HG03565 (cell line): ENCODE results near the gene ACSS3.
"Not testable (repeated sequence)": the region's sequence is repeated elsewhere in the genome, so short reads cannot be mapped to it uniquely, and the experiment has no call there.

Experiments
- ATAC-seq: cut with Tn5 transposase; IDR thresholded peaks from one replicate; pipeline ENCODE4 v1.9.1; 2021; ENCODE audit warnings: mild to moderate bottlenecking, moderate library complexity; ENCODE audit not compliant: unreplicated experiment

The ACSS3 gene, protein sequence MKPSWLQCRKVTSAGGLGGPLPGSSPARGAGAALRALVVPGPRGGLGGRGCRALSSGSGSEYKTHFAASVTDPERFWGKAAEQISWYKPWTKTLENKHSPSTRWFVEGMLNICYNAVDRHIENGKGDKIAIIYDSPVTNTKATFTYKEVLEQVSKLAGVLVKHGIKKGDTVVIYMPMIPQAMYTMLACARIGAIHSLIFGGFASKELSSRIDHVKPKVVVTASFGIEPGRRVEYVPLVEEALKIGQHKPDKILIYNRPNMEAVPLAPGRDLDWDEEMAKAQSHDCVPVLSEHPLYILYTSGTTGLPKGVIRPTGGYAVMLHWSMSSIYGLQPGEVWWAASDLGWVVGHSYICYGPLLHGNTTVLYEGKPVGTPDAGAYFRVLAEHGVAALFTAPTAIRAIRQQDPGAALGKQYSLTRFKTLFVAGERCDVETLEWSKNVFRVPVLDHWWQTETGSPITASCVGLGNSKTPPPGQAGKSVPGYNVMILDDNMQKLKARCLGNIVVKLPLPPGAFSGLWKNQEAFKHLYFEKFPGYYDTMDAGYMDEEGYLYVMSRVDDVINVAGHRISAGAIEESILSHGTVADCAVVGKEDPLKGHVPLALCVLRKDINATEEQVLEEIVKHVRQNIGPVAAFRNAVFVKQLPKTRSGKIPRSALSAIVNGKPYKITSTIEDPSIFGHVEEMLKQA

DNA sequence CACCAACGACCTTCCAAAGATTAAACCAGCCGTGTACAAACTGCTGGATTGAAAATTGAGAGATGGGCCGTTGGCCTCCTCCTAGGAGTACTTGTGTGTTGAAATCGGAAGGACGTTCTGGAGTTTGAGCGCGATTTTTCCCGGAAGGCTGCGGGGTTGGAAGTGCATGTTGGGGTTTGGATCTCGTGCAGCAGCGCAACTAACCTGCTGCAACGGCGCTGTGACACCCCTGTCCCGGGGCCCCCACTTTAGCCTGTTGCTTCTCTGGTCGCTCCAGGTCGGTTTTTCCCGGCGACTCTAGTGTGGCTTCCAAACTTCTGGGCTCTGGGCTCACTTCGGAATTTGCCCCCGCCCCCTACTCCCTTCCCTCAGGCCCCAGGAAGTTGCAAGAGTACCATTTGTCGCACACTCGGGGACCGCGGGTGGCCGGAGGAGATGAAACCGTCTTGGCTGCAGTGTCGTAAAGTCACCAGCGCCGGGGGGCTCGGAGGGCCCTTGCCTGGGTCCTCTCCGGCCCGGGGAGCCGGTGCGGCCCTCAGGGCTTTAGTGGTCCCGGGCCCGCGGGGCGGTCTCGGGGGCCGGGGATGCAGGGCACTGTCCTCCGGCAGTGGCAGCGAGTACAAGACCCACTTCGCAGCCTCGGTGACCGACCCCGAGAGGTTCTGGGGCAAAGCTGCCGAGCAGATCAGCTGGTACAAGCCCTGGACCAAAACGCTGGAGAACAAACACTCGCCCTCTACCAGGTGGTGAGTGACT lies at the start of gene ACSS3:
Gene ACSS3 (plus strand): TSS at position 394 of the 756 bp plus-strand sequence. CDS start 42 bp downstream, at position 436.
- no peak for ATAC-seq

DNA sequence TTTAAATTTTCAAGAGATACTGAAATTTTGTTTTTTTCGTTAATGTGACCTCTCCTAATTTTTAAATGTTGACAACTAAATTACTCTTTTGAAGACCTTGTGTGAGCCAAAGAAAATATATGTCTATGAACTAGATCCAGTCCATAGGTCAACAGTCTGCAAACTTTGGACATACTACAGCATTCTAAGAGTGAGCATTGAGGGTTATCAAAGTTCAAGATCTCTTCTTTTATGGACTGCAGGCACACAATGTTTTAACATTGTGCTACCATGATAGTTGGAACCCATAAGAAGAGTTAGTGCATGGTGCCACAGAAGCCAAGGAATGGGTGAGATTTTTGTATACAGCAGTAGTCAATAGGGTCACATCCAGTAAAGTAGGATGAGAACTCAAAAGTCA lies 43.0 kb upstream of the ACSS3 start:
- ATAC-seq, result no peak

DNA sequence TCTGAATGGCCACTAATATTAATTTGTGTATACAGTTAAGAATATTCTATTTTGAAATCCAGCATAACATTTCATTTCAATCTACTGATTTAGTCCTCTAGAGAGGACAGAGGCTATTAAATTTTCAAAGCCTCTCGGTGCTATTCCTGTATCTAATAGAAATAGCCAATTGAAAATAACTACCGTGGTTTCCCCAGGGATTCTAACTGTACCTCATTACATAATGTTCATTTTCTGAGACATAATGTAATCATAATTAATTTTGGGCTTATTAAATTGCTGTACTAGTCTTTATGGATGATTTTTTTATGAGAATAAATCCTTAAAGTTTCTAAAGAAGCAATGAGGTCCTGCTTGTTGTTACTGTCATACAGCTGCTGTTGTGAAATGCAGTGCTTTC lies 38.6 kb upstream of the ACSS3 start:
- ATAC-seq, result no peak

DNA sequence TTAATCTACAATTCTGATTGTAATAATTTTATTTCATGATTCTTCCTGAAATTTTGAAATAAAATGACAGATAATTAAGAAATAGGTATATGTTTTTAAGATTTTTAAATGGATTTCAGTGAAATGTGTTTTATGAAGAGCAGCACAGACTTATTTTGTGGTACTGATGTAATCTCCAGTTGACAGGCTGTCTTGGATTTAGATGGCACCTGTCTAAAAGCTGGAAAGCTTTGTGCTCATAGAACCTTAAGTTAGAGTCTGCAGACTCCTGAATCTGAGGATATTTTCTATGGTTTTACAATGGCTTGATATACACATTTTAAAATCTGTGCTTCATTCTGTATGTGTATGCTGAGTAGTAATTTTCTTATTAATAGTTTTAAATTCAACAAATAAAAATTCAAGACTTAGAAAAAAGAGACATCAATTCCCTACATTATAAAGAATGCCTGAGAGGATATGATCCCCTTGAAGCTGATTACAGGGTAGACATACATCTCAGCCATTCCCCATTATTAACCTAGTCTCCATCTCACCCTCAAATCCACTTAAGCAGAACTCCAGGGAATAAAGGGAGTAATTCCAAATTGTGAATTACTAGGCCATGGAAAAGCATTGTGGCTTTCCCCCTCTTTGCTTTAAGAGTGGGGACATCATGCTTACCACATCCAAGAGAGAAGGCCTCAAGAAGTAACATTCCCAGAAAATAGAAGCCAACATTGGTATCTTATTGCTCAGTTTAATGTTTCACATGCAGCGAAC lies 33.7 kb upstream of the ACSS3 start:
- ATAC-seq, result no peak

DNA sequence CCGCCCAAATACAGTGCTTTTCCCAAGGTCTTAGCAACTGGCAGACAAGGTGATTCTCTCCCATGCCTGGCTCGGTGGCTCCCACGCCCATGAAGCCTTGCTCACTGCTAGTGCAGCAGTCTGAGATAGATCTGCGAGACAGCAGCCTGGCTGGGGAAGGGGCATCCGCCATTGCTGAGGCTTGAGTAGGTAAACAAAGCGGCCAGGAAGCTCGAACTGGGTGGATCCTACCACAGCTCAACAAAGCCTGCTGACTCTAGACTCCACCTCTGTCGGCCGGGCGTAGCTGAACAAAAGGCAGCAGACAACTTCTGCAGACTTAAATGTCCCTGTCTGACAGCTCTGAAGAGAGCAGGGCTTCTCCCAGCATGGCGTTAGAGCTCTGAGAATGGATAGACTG lies 12.9 kb upstream of the ACSS3 start:
- not testable (repeated sequence) for ATAC-seq

DNA sequence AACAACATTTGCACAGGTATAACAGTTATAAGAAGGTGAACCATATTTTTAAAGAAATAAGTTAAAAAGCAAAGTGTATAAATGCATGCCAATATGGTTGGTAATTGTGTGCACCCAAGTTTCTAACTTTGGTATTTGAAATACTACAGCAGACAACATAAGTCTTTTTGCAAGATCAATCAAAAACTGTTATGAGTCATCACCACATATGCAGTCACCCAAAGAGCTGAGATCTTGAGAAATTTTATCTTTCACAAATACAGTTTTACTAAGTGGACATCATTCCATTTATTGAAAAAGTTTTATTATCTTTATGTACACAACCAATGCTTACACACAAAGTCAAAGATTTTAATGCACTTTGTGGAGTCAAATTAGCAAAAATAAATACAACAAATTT lies 7.0 kb upstream of the ACSS3 start:
- ATAC-seq, result no peak

DNA sequence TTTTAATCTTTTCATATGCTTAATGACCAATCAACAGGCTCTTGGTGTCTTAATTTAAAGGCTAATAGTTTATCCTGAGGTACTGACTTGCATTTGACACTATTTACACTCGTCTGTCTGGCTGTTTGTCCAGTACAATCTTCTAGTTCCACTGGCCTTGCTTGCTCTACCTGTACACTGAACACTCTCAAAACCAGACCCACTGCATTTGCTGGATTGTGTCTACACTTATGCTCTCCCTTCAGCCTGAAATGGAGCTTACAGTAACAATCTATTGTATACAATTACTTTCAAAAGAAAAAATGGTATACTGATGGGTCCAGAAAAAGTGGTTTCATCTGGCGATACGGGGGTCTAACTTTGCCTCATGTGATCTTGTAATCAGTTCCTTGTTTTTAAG lies 2.3 kb upstream of the ACSS3 start:
- ATAC-seq, result no peak

DNA sequence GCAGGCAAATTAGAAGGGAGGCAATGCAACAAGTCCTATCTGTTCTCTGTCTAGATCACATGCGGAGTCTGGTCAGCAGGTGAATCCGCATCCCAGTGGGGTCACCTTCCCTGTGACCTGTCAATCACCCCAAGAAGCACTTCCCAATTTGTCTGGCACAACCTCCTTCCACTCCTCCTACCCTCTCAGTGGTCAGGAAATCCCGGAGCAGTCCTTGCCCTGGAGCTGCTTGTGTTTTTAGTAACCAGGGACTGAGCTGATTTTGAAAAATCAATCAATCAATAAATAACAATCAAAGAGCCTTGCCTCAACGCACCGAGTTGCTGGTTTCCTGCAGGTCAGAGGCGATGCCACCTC lies 572 bp upstream of the ACSS3 start:
- ATAC-seq, result no peak

DNA sequence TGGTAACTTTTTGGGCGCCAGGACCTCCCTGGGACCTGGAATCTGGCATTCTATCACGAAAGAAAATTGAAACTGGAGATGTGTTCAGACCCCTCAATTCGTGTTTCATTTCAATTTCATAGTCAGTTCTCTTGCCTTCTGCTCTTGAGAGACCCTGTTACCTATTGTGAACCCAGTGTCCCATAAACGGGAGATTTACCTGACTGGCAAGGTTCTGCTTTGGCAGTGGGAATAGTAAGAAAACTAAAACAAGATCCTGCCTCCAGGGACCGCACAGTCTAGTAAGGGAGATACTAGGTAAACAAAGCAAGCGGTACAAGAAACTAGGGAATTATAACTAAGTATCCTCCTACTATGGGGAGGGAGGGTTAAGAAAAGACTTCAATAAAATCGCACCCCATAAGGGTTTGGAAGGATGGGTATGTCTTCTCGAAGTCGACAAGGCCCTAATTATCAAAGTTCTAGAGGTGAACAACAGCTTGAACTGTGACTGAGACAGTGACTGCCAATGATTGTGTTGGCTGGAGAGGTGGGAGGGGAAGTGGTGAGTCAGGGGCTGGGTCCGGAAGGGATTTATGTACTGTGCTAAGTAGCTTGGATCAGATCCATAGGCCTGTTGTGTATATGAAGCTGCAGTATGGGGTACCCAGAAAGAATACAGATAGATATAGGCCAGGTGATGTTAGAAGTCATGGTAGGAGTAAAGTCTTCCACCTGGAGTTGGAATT lies 754 bp downstream of the ACSS3 start:
- no peak for ATAC-seq

DNA sequence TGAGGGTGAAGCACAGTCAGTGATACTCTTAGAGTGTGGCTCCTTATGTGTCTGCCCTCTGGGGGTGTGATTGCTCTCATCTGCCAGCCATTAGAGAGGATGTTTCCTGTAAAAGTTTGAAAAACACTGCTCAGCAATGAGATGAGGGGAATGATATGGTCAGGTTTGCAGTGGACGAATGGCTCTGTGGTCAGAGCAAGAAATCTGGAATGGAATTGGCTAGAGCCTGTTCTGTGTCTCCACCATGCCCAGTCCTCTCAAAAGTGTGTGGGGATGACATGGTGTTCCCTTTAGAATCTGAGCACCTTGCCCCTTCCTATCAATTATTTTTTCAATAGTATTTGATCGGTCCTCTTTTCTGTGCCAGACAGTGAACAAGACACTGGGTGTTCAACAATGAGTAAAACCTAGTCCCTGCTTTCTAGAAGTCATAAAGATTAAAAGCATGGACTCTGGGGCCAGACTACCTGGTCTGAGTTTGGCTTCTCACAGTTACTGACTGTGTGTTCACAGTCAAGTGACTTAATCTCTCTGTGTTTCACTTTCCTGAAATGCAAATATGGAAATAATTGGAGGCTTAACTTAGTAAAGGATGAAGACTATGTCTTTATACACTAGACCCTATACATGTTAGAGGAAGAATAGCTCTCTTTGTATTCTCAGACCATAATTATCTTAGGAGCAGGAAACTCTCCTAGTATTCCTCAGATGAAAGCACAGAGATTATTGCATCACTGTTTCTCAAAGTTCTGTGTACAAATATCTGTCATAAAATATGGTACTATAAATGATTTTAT lies 1.6 kb downstream of the ACSS3 start:
- ATAC-seq, result no peak

DNA sequence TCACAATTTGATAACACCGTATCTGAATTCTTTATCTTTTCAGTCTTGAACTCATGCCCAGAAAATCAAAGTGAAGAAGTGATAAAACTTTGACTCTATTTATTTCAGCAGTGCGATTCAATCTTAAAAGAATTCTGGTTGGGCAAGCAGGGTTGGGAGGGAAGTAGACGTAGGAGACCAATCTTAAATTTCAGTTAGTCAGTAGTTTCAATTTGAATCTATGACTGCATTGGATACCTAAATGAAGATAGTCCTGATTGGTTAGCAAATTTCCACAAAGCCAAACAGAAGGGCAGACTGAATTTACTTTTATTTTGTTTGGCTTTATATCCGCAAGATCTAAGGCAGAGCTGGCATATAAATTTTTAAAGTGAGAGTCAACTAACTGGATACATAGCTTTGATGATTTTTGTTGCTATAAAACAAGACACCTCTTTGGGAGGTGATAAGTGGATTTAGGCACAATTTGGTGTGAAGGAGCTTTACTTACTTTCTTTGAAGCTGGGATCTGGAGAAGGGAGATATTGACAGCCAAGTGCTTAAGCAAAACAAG lies 2.6 kb downstream of the ACSS3 start:
- no peak for ATAC-seq

DNA sequence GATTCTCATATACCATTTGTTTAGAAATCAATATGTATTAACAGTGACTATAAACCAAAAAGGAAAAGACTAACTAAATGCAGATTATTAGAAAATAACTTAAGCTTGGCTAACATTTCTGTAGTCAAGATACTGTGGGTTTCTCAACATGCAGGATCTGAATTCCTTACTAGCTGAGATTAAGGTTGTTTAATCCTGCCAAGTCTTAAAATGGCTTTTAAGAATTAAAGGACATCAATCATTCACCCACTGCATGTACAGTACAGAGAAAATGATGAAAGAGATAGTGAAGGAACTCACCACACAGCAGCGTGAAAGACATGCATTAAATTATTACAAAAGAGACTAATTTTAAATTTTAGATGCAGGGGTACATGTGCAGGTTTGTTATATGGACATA lies 3.8 kb downstream of the ACSS3 start:
- ATAC-seq, result no peak

DNA sequence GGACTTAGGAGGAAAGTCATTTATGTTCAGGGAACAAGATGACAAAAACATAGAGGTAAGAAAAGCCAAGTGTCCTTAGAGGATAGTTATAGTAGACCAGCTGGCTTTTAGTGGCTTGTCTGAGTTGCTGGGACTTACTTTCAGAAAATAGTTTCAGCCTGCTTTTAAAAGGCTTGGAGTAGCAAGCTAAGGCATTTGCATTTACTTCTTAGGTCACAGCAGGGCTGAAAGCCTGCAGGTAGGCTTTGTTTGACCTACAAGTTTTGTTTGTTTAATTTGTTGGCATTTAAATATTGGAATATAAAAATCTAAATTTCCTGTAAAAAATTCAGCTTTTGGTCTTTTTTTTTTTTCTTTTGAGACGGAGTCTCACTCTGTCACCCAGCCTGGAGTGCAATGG lies 5.1 kb downstream of the ACSS3 start:
- no peak for ATAC-seq

DNA sequence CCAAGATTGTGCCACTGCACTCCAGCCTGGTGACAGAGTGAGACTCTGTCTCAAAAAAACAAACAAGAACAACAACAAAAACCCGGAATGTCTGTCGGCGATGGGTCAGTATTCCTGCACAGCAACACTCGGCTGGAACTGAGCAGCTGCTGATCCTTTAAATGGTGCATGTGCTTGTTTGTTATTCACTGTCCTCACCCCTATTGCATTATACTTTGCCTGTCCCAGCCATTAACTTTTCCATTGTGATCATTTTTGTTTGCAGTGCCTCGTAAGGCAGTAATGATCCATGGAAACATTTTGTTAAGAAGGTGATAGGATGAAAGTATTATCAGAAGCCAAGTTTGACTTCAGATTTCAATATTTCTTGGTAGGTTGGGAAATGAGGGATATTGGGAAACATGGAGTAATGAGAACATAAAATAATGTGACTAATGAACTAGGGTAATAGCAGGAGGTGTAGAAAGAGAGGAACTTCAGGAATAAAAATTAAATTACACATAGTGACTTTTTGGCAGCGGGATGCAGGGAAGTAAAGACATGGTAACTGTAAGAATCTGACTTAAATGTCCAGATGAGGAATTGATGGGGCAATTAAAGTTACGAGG lies 6.1 kb downstream of the ACSS3 start:
- no peak for ATAC-seq

DNA sequence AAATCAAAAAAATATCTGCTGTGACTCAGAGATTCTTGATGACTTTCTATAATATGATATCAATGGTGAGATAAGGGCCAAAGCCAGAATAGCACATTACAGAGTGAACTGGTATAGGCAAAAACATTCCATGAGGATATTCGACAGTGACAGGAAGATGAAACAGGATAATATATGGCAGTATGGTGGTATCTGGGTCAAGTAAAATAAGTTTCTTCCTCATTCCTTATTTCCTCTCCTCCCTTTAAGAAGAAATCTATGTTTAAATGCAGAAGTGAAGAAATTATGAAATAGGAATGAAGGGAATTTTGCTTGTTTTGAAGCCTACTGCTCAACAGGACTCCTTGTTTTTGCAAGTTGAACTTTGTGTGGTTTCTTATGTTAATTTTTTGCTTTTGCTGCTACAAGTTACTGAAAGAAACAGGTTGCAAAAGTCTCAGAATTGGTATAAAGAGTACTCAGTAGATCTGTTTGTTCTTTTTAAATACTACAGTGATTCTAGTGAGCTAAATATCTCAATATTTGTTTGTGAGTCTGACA lies 7.0 kb downstream of the ACSS3 start:
- no peak for ATAC-seq

DNA sequence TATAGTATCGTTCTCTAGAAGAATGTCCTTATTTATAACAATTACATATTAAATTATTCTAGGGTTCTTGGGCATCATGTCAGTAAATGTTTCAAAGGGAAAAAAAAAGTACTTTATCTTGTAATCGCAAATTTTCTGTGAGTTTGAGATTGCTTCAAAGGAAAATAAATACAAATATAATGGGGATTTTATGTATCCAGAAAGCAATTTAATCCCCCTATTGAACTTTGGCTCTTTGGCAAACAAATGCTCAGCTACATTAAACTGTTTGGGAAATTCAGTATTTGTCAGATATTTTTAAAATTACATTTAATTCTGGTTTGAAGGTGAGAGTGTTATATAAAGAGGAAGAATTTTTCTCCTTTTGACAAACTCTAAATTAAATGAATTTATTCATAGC lies 8.0 kb downstream of the ACSS3 start:
- ATAC-seq, result no peak

DNA sequence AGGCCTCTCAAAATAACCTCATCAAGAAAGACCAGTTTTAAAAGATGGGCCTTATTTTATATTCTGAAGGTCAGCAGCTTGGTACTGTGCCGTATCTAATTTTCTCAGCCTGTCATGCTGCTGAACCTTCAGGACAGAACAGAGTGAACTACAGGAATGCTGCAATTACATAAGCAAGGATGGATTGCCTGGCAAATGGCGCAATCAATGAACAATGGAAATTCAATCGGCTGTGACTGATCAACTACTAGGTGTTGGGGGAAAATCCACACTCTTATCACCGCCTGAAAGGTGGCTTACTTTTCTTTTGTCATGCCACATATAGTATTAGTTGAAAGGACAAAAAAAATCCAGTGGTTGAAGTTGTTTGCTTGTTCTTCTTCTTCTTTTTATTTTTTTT lies 8.5 kb downstream of the ACSS3 start:
- no peak for ATAC-seq

DNA sequence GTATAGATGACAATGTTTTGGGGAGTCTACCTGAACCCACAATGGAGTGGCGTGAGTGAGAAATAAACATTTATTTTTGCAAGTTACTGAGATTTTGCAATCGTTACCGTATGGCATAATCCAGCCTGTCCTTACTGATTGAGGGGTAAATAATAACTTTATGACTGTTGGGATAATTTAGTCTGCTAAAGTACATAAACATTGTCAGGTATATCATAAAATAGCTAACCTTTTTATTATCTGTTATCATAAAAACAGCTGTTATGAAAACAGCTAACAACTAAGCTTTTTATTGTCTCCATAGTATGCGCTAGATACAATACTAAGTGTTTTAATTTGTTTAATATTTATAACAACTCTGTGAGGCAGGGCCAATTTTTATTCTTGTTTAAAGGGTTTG lies 10.3 kb downstream of the ACSS3 start:
- no peak for ATAC-seq

DNA sequence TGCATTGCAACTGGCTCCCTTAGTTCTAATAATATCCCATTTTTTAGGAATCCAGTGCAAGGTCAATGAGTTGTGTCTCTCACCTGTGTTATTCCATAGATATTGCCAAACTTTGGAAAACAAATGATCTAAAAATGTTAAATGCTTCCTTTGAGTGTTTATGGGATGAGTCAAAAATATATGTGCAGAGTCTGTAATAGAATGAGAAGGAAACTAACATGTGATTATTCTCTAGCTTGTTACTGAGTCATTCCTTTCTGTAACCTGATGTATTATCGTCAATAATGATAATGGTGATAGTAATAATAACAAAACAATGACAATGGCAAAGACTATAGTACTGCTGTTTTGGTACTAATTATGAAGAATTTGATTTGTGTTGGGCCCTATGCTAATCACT lies 11.5 kb downstream of the ACSS3 start:
- no peak for ATAC-seq
